ENCODE data around the gene IGIP. TPM values are rescaled to one million over a fixed set of nuclear protein-coding genes. Genes with fewer than 3 reads are reported as not detected.

Gene IGIP
- total and polyA plus RNA-seq, 2 of the 8 experiments (the other 6 are each of a cell fraction or from before 2014, with no cell fraction given) = 0.32 to 0.69 TPM

GRCh38 chr5:140153905-140154304, 28.2 kb downstream of the IGIP start:
- peak overlapping the region; percentile 78; the same call in 1 of the 2 replicates for H3K18ac ChIP-seq (ENCODE audit: extremely low read depth, low read length)
- no peak overlapping the region for H3K9ac ChIP-seq (replicated peaks in 1 of 4; ENCODE audit: extremely low read depth in 1 of 4, low read depth in 3 of 4, low read length in 3 of 4)
- H4K5ac ChIP-seq (ENCODE audit: insufficient read length, low read depth, low read length) = no peak overlapping the region
- H2BK5ac ChIP-seq (ENCODE audit: low read depth, low read length) = peak overlapping the region; percentile 73; the same call in 1 of the 2 replicates
- no peaks in the 10 kb centered on the region for H3K79me1 ChIP-seq (ENCODE audit: low read depth, low read length)
- H2AFZ ChIP-seq (ENCODE audit: low read length) = peak overlapping the region; percentile 71
- H2BK120ac ChIP-seq (replicated peaks; ENCODE audit: low read depth, low read length) = peak overlapping the region; percentile 70
- H3K4ac ChIP-seq (replicated peaks; ENCODE audit: insufficient read length, low read depth, low read length) = no peak overlapping the region
- no peak overlapping the region for H2AK5ac ChIP-seq (ENCODE audit: low read depth, low read length)
- H3K56ac ChIP-seq (replicated peaks; ENCODE audit: insufficient read length, low read depth, low read length) = no peak overlapping the region
- FAIRE-seq (no peak), DNase-seq (ENCODE audit: low read depth in 1 of 2, low spot score in 2 of 2) (no peak)
- peaks cover 3% of the 10 kb centered on the region; the same call in 1 of the 2 replicates for H3K23me2 ChIP-seq (ENCODE audit: low read depth, low read length)
- H2BK20ac ChIP-seq (ENCODE audit: low read length) = peak overlapping the region; percentile 95; the same call in 1 of the 2 replicates
- H3K23ac ChIP-seq (ENCODE audit: insufficient read length) = no peak overlapping the region
- peaks cover 6 to 24% (median 17%) of the 10 kb centered on the region in 4 experiments for H3K4me1 ChIP-seq (replicated peaks in 1 of 4; ENCODE audit: control insufficient read depth in 3 of 4, insufficient read depth in 4 of 4, low read length in 3 of 4)
- H4K8ac ChIP-seq (ENCODE audit: extremely low read depth, insufficient read depth, low read length) = peak overlapping the region; percentile 19; the same call in 1 of the 2 replicates
- ChIA-PET POLR2A (ENCODE audit: partially characterized antibody) (interaction anchor here (0.6 to 5.2 kb wide), 4 partner anchors 9 to 403 kb away, joined by 3 to 19 read pairs (median 3); partner anchors contain the start of gene SRA1), CTCF (ENCODE audit: partially characterized antibody) (interaction anchor here (1.0 to 10.1 kb wide), 9 partner anchors 8 to 366 kb away, joined by 3 to 118 read pairs (median 4); no protein-coding TSS in a partner anchor)
- peak overlapping the region; percentile 46 to 52 for H3K4me2 ChIP-seq (ENCODE audit: insufficient read depth in 1 of 2, low read depth in 2 of 2, low read length in 2 of 2)
- peak overlapping the region; percentile 34 for H4K91ac ChIP-seq (replicated peaks; ENCODE audit: insufficient read length, low read length)
- H3K27ac ChIP-seq (ENCODE audit: low read depth, low read length) = no peak overlapping the region
- 0 out of 2 replicates have a peak, but pooled peaks have one; percentile 12 for TF ChIP-seq YY1 (IDR thresholded peaks at IDR 0.05; ENCODE audit: low read depth, low read length)
- TF ChIP-seq ASH2L (IDR thresholded peaks at IDR 0.05; ENCODE audit: low read length) = no peak
- TF ChIP-seq CREB1 (IDR thresholded peaks at IDR 0.05) = peak; percentile 64; the same call in 1 of the 2 replicates
- no peak for TF ChIP-seq HDAC2 (IDR thresholded peaks at IDR 0.05; ENCODE audit: borderline replicate concordance in 1 of 2, low read depth in 2 of 2, low read length in 2 of 2)
- peak; percentile 26; the same call in 1 of the 2 replicates for TF ChIP-seq MAX (IDR thresholded peaks at IDR 0.05)
- TF ChIP-seq TEAD4 (IDR thresholded peaks at IDR 0.05; ENCODE audit: low read depth, low read length) = peak; percentile 66; the same call in 1 of the 2 replicates
- TF ChIP-seq MAFK (IDR thresholded peaks at IDR 0.05; ENCODE audit: low read depth, low read length) = no peak
- H3K9me3 ChIP-seq (ENCODE audit: insufficient read depth in 2 of 2, low read depth in 1 of 2, low read length in 1 of 2) = no peaks in the 10 kb centered on the region
- H3K36me3 ChIP-seq (ENCODE audit: control insufficient read depth in 2 of 4, insufficient read depth in 4 of 4, low read length in 3 of 4) = no peaks in the 10 kb centered on the region
- no peak overlapping the region for H3K14ac ChIP-seq (ENCODE audit: insufficient read length)
- 18% methylated on average over 7 of the region's 8 CpGs; no CpG with 5 or more reads in 1 of the 2 experiments for WGBS, 2 experiments (ENCODE audit: extremely low coverage in 1 of 2, insufficient coverage in 1 of 2, insufficient read length in 1 of 2, insufficient replicate concordance in 2 of 2, low coverage in 1 of 2, low lambda C conversion rate in 2 of 2, missing lambda C conversion rate in 1 of 2)
- H2BK15ac ChIP-seq (ENCODE audit: low read length) = no peak overlapping the region
- H3K4me3 ChIP-seq (ENCODE audit: extremely low read depth in 1 of 4, insufficient read depth in 2 of 4, low read depth in 3 of 4, low read length in 4 of 4) = peak overlapping the region in 3 of 4 experiments; percentile 1 to 30 (median 10); a peak in 3 of 8 replicates
- peak overlapping the region; percentile 90; the same call in 1 of the 2 replicates for H2BK12ac ChIP-seq (ENCODE audit: low read depth, low read length)
- H3K27me3 ChIP-seq (replicated peaks in 1 of 4; ENCODE audit: control insufficient read depth in 3 of 4, extremely low read depth in 1 of 4, insufficient read depth in 3 of 4, low read length in 3 of 4) = peaks cover 0 to 18% (median 9%) of the 10 kb centered on the region in 4 experiments; a peak in 4 of 7 replicates
- H4K20me1 ChIP-seq (replicated peaks in 1 of 2; ENCODE audit: control insufficient read depth in 1 of 2, insufficient read depth in 2 of 2, low read length in 2 of 2) = no peaks in the 10 kb centered on the region
- no peaks in the 10 kb centered on the region for H3K79me2 ChIP-seq (ENCODE audit: control insufficient read depth in 1 of 2, insufficient read depth in 2 of 2, low read length in 2 of 2)

Data from H1 (cell line).